Tibial nerve (tissue), 4 donors: ENCODE data around the gene NFAM1. TPM values are rescaled to one million over a fixed set of nuclear protein-coding genes. Genes with fewer than 3 reads are reported as not detected.

Experiments used
- DNase-seq, 2 donors: peaks; one replicate each; pipeline ENCODE4 v3.0.0-alpha.2; 2019; ENCODE audit warnings: low spot score in 2 of 2
- H3K27ac ChIP-seq, 4 donors: fragments of 200-600 bp; sonication (generic) in 3 of 4; one replicate each; pipeline ENCODE4 v1.5.1; 2017 to 2019; ENCODE audit warnings: mild to moderate bottlenecking in 1 of 4
- H3K27me3 ChIP-seq, 2 donors: fragments of 200-600 bp; sonication (generic) in 1 of 2; one replicate each; pipeline versions ENCODE4 v1.5.1 to v1.6.0; 2017 to 2019
- H3K36me3 ChIP-seq, 3 donors: fragments of 200-600 bp; sonication (generic); one replicate each; pipeline ENCODE4 v1.5.1; 2018 to 2019
- H3K4me1 ChIP-seq, 4 donors: fragments of 200-600 bp; sonication (generic) in 3 of 4; one replicate each; pipeline ENCODE4 v1.5.1; 2017 to 2019
- H3K4me3 ChIP-seq, 4 donors: fragments of 200-600 bp; sonication (generic) in 3 of 4; one replicate each; pipeline ENCODE4 v1.5.1; 2017 to 2019; ENCODE audit warnings: mild to moderate bottlenecking in 1 of 4, moderate library complexity in 1 of 4
- H3K9me3 ChIP-seq, 4 donors: fragments of 200-600 bp; sonication (generic) in 3 of 4; one replicate each; pipeline ENCODE4 v1.5.1; 2017 to 2019
- CTCF ChIP-seq, 5 experiments: fragments of 200-600 bp in 3 of 5; fragments of 450-650 bp in 2 of 5; sonication (generic) in 3 of 5; IDR thresholded peaks; one replicate each; pipeline ENCODE4 v1.5.1; 2016 to 2019; ENCODE audit warnings: antibody characterized with exemption in 5 of 5, mild to moderate bottlenecking in 3 of 5, moderate library complexity in 2 of 5
- EP300 ChIP-seq, 2 donors: sonication (generic); formaldehyde crosslinking; IDR thresholded peaks; one replicate each; pipeline ENCODE4 v1.6.1; 2017; ENCODE audit warnings: antibody characterized with exemption in 2 of 2, mild to moderate bottlenecking in 1 of 2
- POLR2A ChIP-seq, 2 donors: fragments of 450-650 bp; IDR thresholded peaks; one replicate each; pipeline ENCODE4 v1.6.1; 2017; ENCODE audit warnings: antibody characterized with exemption in 2 of 2, mild to moderate bottlenecking in 2 of 2, moderate library complexity in 2 of 2
- WGBS, 2 donors: methylation state at CpG; one replicate each; pipeline ENCODE4 v1.1.5; 2018; 5-methylcytosine and 5-hydroxymethylcytosine counted together
- total RNA-seq, 4 donors: library from RNA; depleted of rRNA; stranded (reverse); fragments of >200 nt; gene quantifications; one replicate each; pipeline ENCODE4 v1.1.0, GENCODE V29; 2016

The NFAM1 gene
- total RNA-seq, 4 donors from 2014 or later: 1.8 to 2.8 (median 2.2) TPM

GRCh38 chr22:42341779-42342178 is 90.4 kb downstream of the NFAM1 start:
- Histone ChIP-seq H3K4me3 (no peak overlapping the region), H3K27ac (no peak overlapping the region), H3K36me3 (no peaks in the 10 kb centered on the region), H3K9me3 (no peaks in the 10 kb centered on the region), H3K4me1 (peaks cover 0 to 28% (median 0%) of the 10 kb centered on the region in 4 donors), H3K27me3 (peaks cover 0 to 15% of the 10 kb centered on the region in 2 donors)
- WGBS, 2 donors: 90 to 93% methylated on average over 4 of the region's 4 CpGs
- TF ChIP-seq CTCF (IDR thresholded peaks at IDR 0.05) (no peak), POLR2A (IDR thresholded peaks at IDR 0.05) (no peak), EP300 (IDR thresholded peaks at IDR 0.05) (no peak)
- no peak for DNase-seq

- no peak for DNase-seq
- Histone ChIP-seq H3K4me3 (no peak overlapping the region), H3K9me3 (no peaks in the 10 kb centered on the region), H3K27me3 (peaks cover 0 to 15% of the 10 kb centered on the region in 2 donors), H3K36me3 (no peaks in the 10 kb centered on the region), H3K27ac (no peak overlapping the region), H3K4me1 (peaks cover 0 to 28% (median 0%) of the 10 kb centered on the region in 4 donors)
- no peak for TF ChIP-seq EP300 (IDR thresholded peaks at IDR 0.05)
- TF ChIP-seq CTCF (IDR thresholded peaks at IDR 0.05): no peak
- no peak for TF ChIP-seq POLR2A (IDR thresholded peaks at IDR 0.05)
- 22 to 23% methylated on average over 15 to 24 of the region's 26 CpGs for WGBS, 2 donors
These were observed 91.3 kb downstream of the NFAM1 start for GRCh38 chr22:42340829-42341383.

- Histone ChIP-seq H3K36me3 (no peaks in the 10 kb centered on the region), H3K27me3 (peaks cover 0 to 15% of the 10 kb centered on the region in 2 donors), H3K4me3 (no peak overlapping the region), H3K9me3 (no peaks in the 10 kb centered on the region), H3K4me1 (peaks cover 0 to 28% (median 0%) of the 10 kb centered on the region in 4 donors), H3K27ac (no peak overlapping the region)
- DNase-seq: no peak
- TF ChIP-seq CTCF (IDR thresholded peaks at IDR 0.05): no peak
- TF ChIP-seq POLR2A (IDR thresholded peaks at IDR 0.05): no peak
- no peak for TF ChIP-seq EP300 (IDR thresholded peaks at IDR 0.05)
- WGBS, 2 donors: 95 to 96% methylated on average over 3 of the region's 3 CpGs
These were observed 92.1 kb downstream of the NFAM1 start for GRCh38 chr22:42340150-42340549.

GRCh38 chr22:42338479-42338878 is 93.7 kb downstream of the NFAM1 start:
- H3K27ac ChIP-seq: no peak overlapping the region
- WGBS, 2 donors: 69 to 74% methylated on average over 21 of the region's 21 CpGs
- DNase-seq: no peak
- H3K4me1 ChIP-seq: peaks cover 0 to 22% (median 0%) of the 10 kb centered on the region in 4 donors
- H3K9me3 ChIP-seq: no peaks in the 10 kb centered on the region
- TF ChIP-seq POLR2A (IDR thresholded peaks at IDR 0.05) (no peak), EP300 (IDR thresholded peaks at IDR 0.05) (no peak), CTCF (IDR thresholded peaks at IDR 0.05) (no peak)
- peaks cover 0 to 15% of the 10 kb centered on the region in 2 donors for H3K27me3 ChIP-seq
- H3K4me3 ChIP-seq: no peak overlapping the region
- H3K36me3 ChIP-seq: no peaks in the 10 kb centered on the region

GRCh38 chr22:42337356-42337755 is 94.8 kb downstream of the NFAM1 start:
- H3K4me1 ChIP-seq: peaks cover 0 to 12% (median 0%) of the 10 kb centered on the region in 4 donors
- H3K9me3 ChIP-seq: no peaks in the 10 kb centered on the region
- H3K27ac ChIP-seq: no peak overlapping the region
- peaks cover 0 to 15% of the 10 kb centered on the region in 2 donors for H3K27me3 ChIP-seq
- TF ChIP-seq EP300 (IDR thresholded peaks at IDR 0.05) (no peak), POLR2A (IDR thresholded peaks at IDR 0.05) (no peak), CTCF (IDR thresholded peaks at IDR 0.05) (no peak)
- no peak for DNase-seq
- no peaks in the 10 kb centered on the region for H3K36me3 ChIP-seq
- no peak overlapping the region for H3K4me3 ChIP-seq
